ENCODE results near the gene ABCA10. TPM values are rescaled to one million over a fixed set of nuclear protein-coding genes. Genes with fewer than 3 reads are reported as not detected.
"Not testable (repeated sequence)": the region's sequence is repeated elsewhere in the genome, so short reads cannot be mapped to it uniquely, and the experiment has no call there.

Gene ABCA10
- under 1 TPM; 0.22 to 0.38 TPM for total RNA-seq

- intact Hi-C loops (cut with micrococcal nuclease): no loop called here
- no peak for DNase-seq
- no peak within 1 kb of the TSS for H3K4me3 Mint-ChIP-seq
- CTCF ChIA-PET: interaction anchor here (1.3 kb wide), 1 partner anchor 450 kb away, joined by 3 read pairs; no protein-coding TSS in a partner anchor
- H3K36me3 Mint-ChIP-seq: no peaks in the 10 kb centered on the region
- H3K27ac Mint-ChIP-seq: no peak within 1 kb of the TSS
- H3K9me3 Mint-ChIP-seq: peaks cover 19% of the 10 kb centered on the region
- POLR2A ChIA-PET: no interaction called here
- H3K27me3 Mint-ChIP-seq: no peaks in the 10 kb centered on the region
- no peaks in the 10 kb centered on the region for H3K4me1 Mint-ChIP-seq (ENCODE audit: low read depth)
Observed at GRCh38 chr17:69228576-69228975, at the start of gene ABCA10. ABCA10 (minus strand) TSS chr17:69228824; CDS start chr17:69225358, 3,466 bp downstream.

- H3K27ac Mint-ChIP-seq; H3K4me3 Mint-ChIP-seq; H3K9me3 Mint-ChIP-seq; DNase-seq; H3K27me3 Mint-ChIP-seq; H3K4me1 Mint-ChIP-seq (ENCODE audit: low read depth); CTCF ChIA-PET; POLR2A ChIA-PET; intact Hi-C loops (cut with micrococcal nuclease): not testable (repeated sequence)
- H3K36me3 Mint-ChIP-seq: peaks cover 23% of the 10 kb centered on the region
Observed at GRCh38 chr17:69276279-69276678, 47.7 kb upstream of the ABCA10 start.

GRCh38 chr17:69275751-69276150 lies 47.1 kb upstream of the ABCA10 start:
- Mint-ChIP-seq H3K27me3 (no peaks in the 10 kb centered on the region), H3K4me3 (no peak overlapping the region), H3K36me3 (peaks cover 23% of the 10 kb centered on the region), H3K27ac (no peak overlapping the region), H3K9me3 (no peaks in the 10 kb centered on the region), H3K4me1 (ENCODE audit: low read depth) (no peaks in the 10 kb centered on the region)
- ChIA-PET CTCF (no interaction called here), POLR2A (no interaction called here)
- intact Hi-C loops (cut with micrococcal nuclease): no loop called here
- DNase-seq: no peak

- peaks cover 11% of the 10 kb centered on the region for H3K36me3 Mint-ChIP-seq
- CTCF ChIA-PET: no interaction called here
Observed at GRCh38 chr17:69271023-69271422, 42.4 kb upstream of the ABCA10 start.

GRCh38 chr17:69269131-69269998 lies 40.7 kb upstream of the ABCA10 start:
- Mint-ChIP-seq H3K4me1 (ENCODE audit: low read depth) (no peaks in the 10 kb centered on the region), H3K27ac (no peak overlapping the region), H3K36me3 (peaks cover 13% of the 10 kb centered on the region), H3K27me3 (no peaks in the 10 kb centered on the region), H3K4me3 (no peak overlapping the region), H3K9me3 (no peaks in the 10 kb centered on the region)
- ChIA-PET POLR2A (no interaction called here), CTCF (no interaction called here)
- intact Hi-C loops (cut with micrococcal nuclease): no loop called here
- no peak for DNase-seq

More at GRCh38 chr17:69271023-69271422, 42.4 kb upstream of the ABCA10 start:
- H3K27ac Mint-ChIP-seq: no peak overlapping the region
- no peaks in the 10 kb centered on the region for H3K9me3 Mint-ChIP-seq
- H3K4me3 Mint-ChIP-seq: no peak overlapping the region
- POLR2A ChIA-PET: no interaction called here
- no peaks in the 10 kb centered on the region for H3K4me1 Mint-ChIP-seq (ENCODE audit: low read depth)
- no peak for DNase-seq
- no peaks in the 10 kb centered on the region for H3K27me3 Mint-ChIP-seq
- intact Hi-C loops (cut with micrococcal nuclease): no loop called here

GRCh38 chr17:69268543-69269014 lies 40.0 kb upstream of the ABCA10 start:
- ChIA-PET POLR2A (no interaction called here), CTCF (no interaction called here)
- no peaks in the 10 kb centered on the region for H3K4me1 Mint-ChIP-seq (ENCODE audit: low read depth)
- H3K36me3 Mint-ChIP-seq: peaks cover 20% of the 10 kb centered on the region
- H3K27me3 Mint-ChIP-seq: no peaks in the 10 kb centered on the region
- no peak for DNase-seq
- H3K9me3 Mint-ChIP-seq: no peaks in the 10 kb centered on the region
- no peak overlapping the region for H3K27ac Mint-ChIP-seq
- no peak overlapping the region for H3K4me3 Mint-ChIP-seq
- intact Hi-C loops (cut with micrococcal nuclease): no loop called here

- no peaks in the 10 kb centered on the region for H3K4me1 Mint-ChIP-seq (ENCODE audit: low read depth)
- ChIA-PET CTCF (no interaction called here), POLR2A (no interaction called here)
- no peak overlapping the region for H3K4me3 Mint-ChIP-seq
- H3K36me3 Mint-ChIP-seq: peaks cover 25% of the 10 kb centered on the region
- H3K27me3 Mint-ChIP-seq: no peaks in the 10 kb centered on the region
- no peak for DNase-seq
- no peaks in the 10 kb centered on the region for H3K9me3 Mint-ChIP-seq
- intact Hi-C loops (cut with micrococcal nuclease): no loop called here
- no peak overlapping the region for H3K27ac Mint-ChIP-seq
Observed at GRCh38 chr17:69267219-69267618, 38.6 kb upstream of the ABCA10 start.

- ChIA-PET CTCF (no interaction called here), POLR2A (no interaction called here)
- H3K36me3 Mint-ChIP-seq: peaks cover 25% of the 10 kb centered on the region
- H3K27me3 Mint-ChIP-seq: no peaks in the 10 kb centered on the region
- H3K4me3 Mint-ChIP-seq: no peak overlapping the region
- intact Hi-C loops (cut with micrococcal nuclease): no loop called here
- no peaks in the 10 kb centered on the region for H3K9me3 Mint-ChIP-seq
- H3K27ac Mint-ChIP-seq: no peak overlapping the region
- H3K4me1 Mint-ChIP-seq (ENCODE audit: low read depth): no peaks in the 10 kb centered on the region
- no peak for DNase-seq
Observed at GRCh38 chr17:69265873-69266272, 37.2 kb upstream of the ABCA10 start.

GRCh38 chr17:69254187-69254586 lies 25.6 kb upstream of the ABCA10 start:
- no peaks in the 10 kb centered on the region for H3K27me3 Mint-ChIP-seq
- H3K4me3 Mint-ChIP-seq: no peak overlapping the region
- POLR2A ChIA-PET: no interaction called here
- H3K9me3 Mint-ChIP-seq: no peaks in the 10 kb centered on the region
- peaks cover 6% of the 10 kb centered on the region for H3K36me3 Mint-ChIP-seq
- no peaks in the 10 kb centered on the region for H3K4me1 Mint-ChIP-seq (ENCODE audit: low read depth)
- CTCF ChIA-PET: no interaction called here
- no peak for DNase-seq
- no peak overlapping the region for H3K27ac Mint-ChIP-seq
- intact Hi-C loops (cut with micrococcal nuclease): no loop called here

- CTCF ChIA-PET: interaction anchor here (1.1 kb wide), 1 partner anchor 479 kb away, joined by 4 read pairs; no protein-coding TSS in a partner anchor
Observed at GRCh38 chr17:69250641-69251040, 22.0 kb upstream of the ABCA10 start.

GRCh38 chr17:69246726-69247375 lies 18.2 kb upstream of the ABCA10 start:
- intact Hi-C loops (cut with micrococcal nuclease): loop anchor here (1.0 kb wide), 1 partner anchor 470 kb away; no protein-coding TSS in a partner anchor
- Mint-ChIP-seq H3K4me3 (no peak overlapping the region), H3K27ac (no peak overlapping the region), H3K36me3 (peaks cover 3% of the 10 kb centered on the region), H3K9me3 (no peaks in the 10 kb centered on the region), H3K27me3 (no peaks in the 10 kb centered on the region), H3K4me1 (ENCODE audit: low read depth) (no peaks in the 10 kb centered on the region)
- ChIA-PET CTCF (interaction anchor here (0.9 to 5.5 kb wide), 6 partner anchors 9 to 712 kb away, joined by 3 to 29 read pairs (median 3); no protein-coding TSS in a partner anchor), POLR2A (no interaction called here)
- DNase-seq: no peak

More at GRCh38 chr17:69250641-69251040, 22.0 kb upstream of the ABCA10 start:
- no peak for DNase-seq
- Mint-ChIP-seq H3K27me3 (no peaks in the 10 kb centered on the region), H3K27ac (no peak overlapping the region), H3K4me1 (ENCODE audit: low read depth) (no peaks in the 10 kb centered on the region), H3K9me3 (no peaks in the 10 kb centered on the region), H3K36me3 (peaks cover 2% of the 10 kb centered on the region), H3K4me3 (no peak overlapping the region)
- intact Hi-C loops (cut with micrococcal nuclease): no loop called here
- POLR2A ChIA-PET: no interaction called here

- Mint-ChIP-seq H3K9me3 (no peaks in the 10 kb centered on the region), H3K36me3 (peaks cover 6% of the 10 kb centered on the region), H3K4me3 (no peak overlapping the region), H3K27ac (no peak overlapping the region), H3K4me1 (ENCODE audit: low read depth) (no peaks in the 10 kb centered on the region), H3K27me3 (no peaks in the 10 kb centered on the region)
- ChIA-PET POLR2A (no interaction called here), CTCF (interaction anchor here (1.4 to 5.5 kb wide), 2 partner anchors 8 to 469 kb away, joined by 3 to 29 read pairs; no protein-coding TSS in a partner anchor)
- no peak for DNase-seq
- intact Hi-C loops (cut with micrococcal nuclease): no loop called here
Observed at GRCh38 chr17:69246202-69246601, 17.6 kb upstream of the ABCA10 start.
